Heart right ventricle (tissue), 16 donors: ENCODE measurements around the gene SLC6A12. TPM values are rescaled to one million over a fixed set of nuclear protein-coding genes. Genes with fewer than 3 reads are reported as not detected.
"Not testable (repeated sequence)": the region's sequence is repeated elsewhere in the genome, so short reads cannot be mapped to it uniquely, and the experiment has no call there.

ENCODE experiments used
- ATAC-seq, 8 donors: fragments of 200-7000 bp; cut with Tn5 transposase; one replicate each; pipeline ENCODE4 v1.9.1; 2020; ENCODE audit warnings: mild to moderate bottlenecking in 8 of 8, moderate library complexity in 8 of 8, moderate number of reproducible peaks in 1 of 8
- DNase-seq, 2 donors: peaks; one replicate each; pipeline ENCODE4 v3.0.0-alpha.2; 2020
- H3K27ac ChIP-seq, 10 donors: fragments of 200-600 bp; sonication (generic) in 2 of 10; one replicate each; pipeline versions ENCODE4 v1.5.0 to v1.8.0; 2020 to 2022; ENCODE audit warnings: mild to moderate bottlenecking in 3 of 10
- H3K27me3 ChIP-seq, 7 donors: fragments of 200-600 bp; one replicate each; pipeline ENCODE4 v1.8.0; 2021 to 2022; ENCODE audit warnings: mild to moderate bottlenecking in 2 of 7
- H3K36me3 ChIP-seq, 9 donors: fragments of 200-600 bp; sonication (generic) in 1 of 9; one replicate each; pipeline versions ENCODE4 v1.5.0 to v1.8.0; 2020 to 2022; ENCODE audit warnings: mild to moderate bottlenecking in 2 of 9
- H3K4me1 ChIP-seq, 9 donors: fragments of 200-600 bp; sonication (generic) in 1 of 9; one replicate each; pipeline versions ENCODE4 v1.5.0 to v1.8.0; 2020 to 2022; ENCODE audit warnings: mild to moderate bottlenecking in 4 of 9
- H3K4me3 ChIP-seq, 10 donors: fragments of 200-600 bp; sonication (generic) in 2 of 10; one replicate each; pipeline versions ENCODE4 v1.5.0 to v1.8.0; 2020 to 2022; ENCODE audit warnings: mild to moderate bottlenecking in 7 of 10, moderate library complexity in 2 of 10
- H3K9me3 ChIP-seq, 11 donors: fragments of 200-600 bp in 10 of 11; sonication (generic) in 2 of 11; one replicate each; pipeline versions ENCODE4 v1.5.0 to v1.8.0; 2013 to 2022; ENCODE audit warnings: mild to moderate bottlenecking in 2 of 11, control low read depth in 1 of 11, moderate library complexity in 1 of 11
- CTCF ChIP-seq, 9 donors: fragments of 200-600 bp; sonication (generic) in 2 of 9; IDR thresholded peaks; one replicate each; pipeline versions ENCODE4 v1.5.0 to v1.8.0; 2021 to 2022; ENCODE audit warnings: antibody characterized with exemption in 9 of 9, mild to moderate bottlenecking in 5 of 9, moderate library complexity in 1 of 9
- WGBS, 2 donors: extraction: QIAGEN DNeasy Blood & Tissue Kit; methylation state at CpG; one replicate each; pipeline ENCODE4 v1.1.7; 2013; ENCODE audit warnings: inconsistent platforms in 1 of 2; 5-methylcytosine and 5-hydroxymethylcytosine counted together
- intact Hi-C, 10 donors: fragments of 100-400 bp; cut with DNase I; formaldehyde crosslinking; loops; one replicate each; pipeline versions ENCODE4 v1.11.1 to v1.14.2; 2022
- polyA plus RNA-seq, 2 donors: library from polyadenylated mRNA; stranded (reverse); fragments of 200-250 nt; gene quantifications; one replicate each; pipeline ENCODE4 v1.2.3, GENCODE V29; 2013
- total RNA-seq, 10 donors: library from RNA; stranded (reverse); fragmentation: NEBNext Ultra II Directional in 3 of 10; extraction: Animal tissue kit (Norgen Biotek cat#: 25700) in 3 of 10; gene quantifications; one replicate each; pipeline versions ENCODE4 v1.2.1 to v1.2.4, GENCODE V29; 2021 to 2023
- donor health status: Arrhythmogenic right ventricular cardiomyopathy.
- donor health status: ischemic (EF 13 %, LVEDD 7.1; RV severe dilation, severe dysfunction).
- donor health status: healthy with polysubstance abuse.
- donor health status: DM: no; HTN: yes; CAD: no.
- donor health status: DM: no; HTN: no; CAD: no.
- donor health status: ischemic (EF 25% LVEDD 6.9; RV normal size, moderate dysfunction).
- donor health status: ischemic (EF 25% LVEDD 5.7; RV mildly dilated, moderate dysfunction).
- donor health status: healthy.
- donor health status: DM: yes; HTN: yes; CAD: no.
- donor health status: Ischemic cardiomyopathy.
- donor health status: ischemic (EF 35%, LVEDD 5.7; RV mildly dilated, moderate dysfunction).
- donor health status: nonischemic (EF 11% LVEDD 7.7; RV severe dilation, severe dysfunction).
- donor health status: DM: yes; HTN: yes; CAD: no.
- donor health status: PGD.
- donor health status: ischemic (EF 29% LVEDD 5.4; RV normal size, mild dysfunction).
- donor health status: nonischemic (EF 23%, LVEDD 6.1; RV moderate dilation, normal function).

Gene SLC6A12
- total and polyA plus RNA-seq, 12 donors: 0.14 to 1.4 (median 0.74) TPM

GRCh38 chr12:219891-220352 is 6.0 kb upstream of the SLC6A12 start:
- 41 to 53% methylated on average over 17 of the region's 17 CpGs for WGBS, 2 donors
- H3K4me1 ChIP-seq: peaks cover 0 to 9% (median 0%) of the 10 kb centered on the region in 9 donors
- no peaks in the 10 kb centered on the region for H3K36me3 ChIP-seq
- no peaks in the 10 kb centered on the region for H3K9me3 ChIP-seq
- intact Hi-C loops: no loop called here
- ATAC-seq: peak; percentile 53 to 79 (median 67)
- H3K4me3 ChIP-seq: no peak overlapping the region
- no peak overlapping the region for H3K27ac ChIP-seq
- H3K27me3 ChIP-seq: no peaks in the 10 kb centered on the region
- peak; percentile 16 to 76 (median 56) for TF ChIP-seq CTCF (IDR thresholded peaks at IDR 0.05)
- DNase-seq: peak; percentile 35 to 67

GRCh38 chr12:218728-219590 is 5.0 kb upstream of the SLC6A12 start:
- Histone ChIP-seq H3K27me3 (no peaks in the 10 kb centered on the region), H3K36me3 (no peaks in the 10 kb centered on the region), H3K4me3 (no peak overlapping the region), H3K4me1 (peaks cover 0 to 9% (median 0%) of the 10 kb centered on the region in 9 donors), H3K27ac (no peak overlapping the region), H3K9me3 (no peaks in the 10 kb centered on the region)
- no peak for TF ChIP-seq CTCF (IDR thresholded peaks at IDR 0.05)
- intact Hi-C loops: no loop called here
- 65 to 75% methylated on average over 30 of the region's 30 CpGs for WGBS, 2 donors
- DNase-seq (no peak), ATAC-seq (no peak)

GRCh38 chr12:218221-218620 is 4.3 kb upstream of the SLC6A12 start:
- no peak for ATAC-seq
- 86 to 92% methylated on average over 5 of the region's 5 CpGs for WGBS, 2 donors
- TF ChIP-seq CTCF (IDR thresholded peaks at IDR 0.05): no peak
- DNase-seq: no peak
- H3K9me3 ChIP-seq: no peaks in the 10 kb centered on the region
- intact Hi-C loops: no loop called here
- H3K4me1 ChIP-seq: peaks cover 0 to 14% (median 0%) of the 10 kb centered on the region in 9 donors
- no peak overlapping the region for H3K27ac ChIP-seq
- H3K27me3 ChIP-seq: peaks cover 0 to 5% (median 0%) of the 10 kb centered on the region in 7 donors
- H3K4me3 ChIP-seq: no peak overlapping the region
- H3K36me3 ChIP-seq: no peaks in the 10 kb centered on the region

- H3K4me3 ChIP-seq, ATAC-seq, H3K27ac ChIP-seq, DNase-seq, H3K36me3 ChIP-seq, H3K9me3 ChIP-seq, intact Hi-C loops: not testable (repeated sequence)
- 68 to 72% methylated on average over 6 of the region's 6 CpGs for WGBS, 2 donors
- Histone ChIP-seq H3K27me3 (peaks cover 0 to 11% (median 0%) of the 10 kb centered on the region in 7 donors), H3K4me1 (peaks cover 0 to 26% (median 3%) of the 10 kb centered on the region in 9 donors)
Measured at GRCh38 chr12:217029-217428, 3.1 kb upstream of the SLC6A12 start.

GRCh38 chr12:215116-215515 is 1.2 kb upstream of the SLC6A12 start:
- H3K9me3 ChIP-seq: no peaks in the 10 kb centered on the region
- no peak overlapping the region for H3K4me3 ChIP-seq
- H3K27ac ChIP-seq: no peak overlapping the region
- no peak for ATAC-seq
- no peak for DNase-seq
- peaks cover 0 to 13% (median 10%) of the 10 kb centered on the region in 7 donors for H3K27me3 ChIP-seq
- intact Hi-C loops: no loop called here
- WGBS, 2 donors: 88 to 91% methylated on average over 6 of the region's 6 CpGs
- peaks cover 0 to 28% (median 3%) of the 10 kb centered on the region in 9 donors for H3K4me1 ChIP-seq
- TF ChIP-seq CTCF (IDR thresholded peaks at IDR 0.05): no peak
- H3K36me3 ChIP-seq: no peaks in the 10 kb centered on the region
